NCI-H2196 treated with DMSO at 0.1 percent for 48 hours (cell line): ENCODE data around the gene DOCK1.

Experiments
- DNase-seq: peaks from one replicate; lab custom pipeline; 2025; ENCODE audit not compliant: unreplicated experiment; lab: John Stamatoyannopoulos, UW

Gene DOCK1

DNA sequence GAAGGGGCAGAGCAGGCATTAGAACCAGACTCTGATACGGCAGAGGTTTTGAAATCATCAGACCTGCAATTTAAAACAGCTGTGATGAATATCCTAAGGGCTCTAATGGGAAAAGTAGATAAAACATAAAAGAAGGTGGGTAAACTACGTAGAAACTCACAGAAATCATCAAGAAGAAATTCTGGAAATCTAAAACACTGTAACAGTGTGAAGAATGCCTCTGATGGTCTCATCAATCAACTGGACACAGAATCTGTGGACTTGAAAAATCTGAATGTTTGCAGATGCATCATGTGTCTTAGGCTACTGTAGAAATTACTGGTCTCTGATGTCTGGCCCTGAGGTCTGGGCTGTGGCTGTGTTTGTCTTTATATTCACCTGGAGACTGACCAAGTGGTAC lies 470.8 kb downstream of the DOCK1 start:
- no peak for DNase-seq

DNA sequence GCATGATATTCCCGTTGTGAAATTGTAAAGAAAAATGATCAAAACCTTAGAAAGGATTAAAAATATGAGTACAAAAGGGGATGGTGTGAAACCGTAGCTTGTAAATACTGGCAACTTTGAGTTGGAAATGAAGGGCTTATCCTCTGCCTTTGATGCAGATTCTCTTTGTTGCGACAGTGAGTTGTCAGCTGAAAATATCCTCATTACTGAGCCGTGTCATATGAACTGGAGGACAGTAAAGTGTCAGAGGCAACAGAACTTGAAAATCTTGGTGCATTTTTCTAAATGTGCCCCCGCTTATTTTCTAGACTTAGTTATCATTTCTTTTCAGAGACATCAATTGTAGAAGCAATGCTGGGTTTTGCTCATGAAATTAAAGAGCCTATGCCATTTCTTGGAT lies 473.4 kb downstream of the DOCK1 start:
- no peak for DNase-seq

DNA sequence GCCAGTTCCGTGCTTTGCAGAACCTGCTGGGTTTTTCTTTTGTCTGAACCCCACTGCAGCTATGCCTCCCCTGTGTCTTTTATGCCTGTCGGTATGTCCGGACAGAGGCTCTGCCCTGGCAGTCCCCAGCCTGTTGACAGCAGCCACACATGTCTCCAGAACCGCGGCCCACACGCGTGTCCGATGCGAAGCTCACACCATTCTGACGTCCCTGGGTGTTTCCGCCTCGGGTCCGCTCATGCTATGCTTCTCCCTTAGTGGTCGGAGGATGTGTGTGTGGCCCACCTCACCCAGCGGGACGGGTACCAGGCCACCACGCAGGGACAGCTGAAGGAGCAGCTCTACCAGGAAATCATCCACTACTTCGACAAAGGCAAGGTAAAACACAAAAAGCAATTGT lies 479.3 kb downstream of the DOCK1 start:
- no peak for DNase-seq

DNA sequence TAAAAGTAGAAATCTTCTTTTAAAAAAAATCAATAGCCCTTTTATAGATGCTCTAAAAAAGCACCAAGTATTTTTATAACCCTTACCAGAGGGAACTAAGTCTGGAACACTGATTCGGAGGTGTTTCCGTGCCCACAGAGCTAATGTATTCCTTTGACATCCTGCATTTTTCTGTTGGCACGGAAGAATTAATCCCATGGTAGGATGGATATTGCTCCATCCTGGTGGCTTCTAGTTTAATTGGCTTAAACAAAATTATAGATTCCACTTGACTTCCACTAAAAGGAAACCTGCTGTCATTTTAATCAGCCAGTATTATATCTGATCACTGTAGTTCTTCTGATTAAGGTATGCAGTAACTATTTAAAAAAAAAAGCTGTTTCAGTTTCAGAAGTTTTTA lies 479.8 kb downstream of the DOCK1 start:
- DNase-seq, result no peak

DNA sequence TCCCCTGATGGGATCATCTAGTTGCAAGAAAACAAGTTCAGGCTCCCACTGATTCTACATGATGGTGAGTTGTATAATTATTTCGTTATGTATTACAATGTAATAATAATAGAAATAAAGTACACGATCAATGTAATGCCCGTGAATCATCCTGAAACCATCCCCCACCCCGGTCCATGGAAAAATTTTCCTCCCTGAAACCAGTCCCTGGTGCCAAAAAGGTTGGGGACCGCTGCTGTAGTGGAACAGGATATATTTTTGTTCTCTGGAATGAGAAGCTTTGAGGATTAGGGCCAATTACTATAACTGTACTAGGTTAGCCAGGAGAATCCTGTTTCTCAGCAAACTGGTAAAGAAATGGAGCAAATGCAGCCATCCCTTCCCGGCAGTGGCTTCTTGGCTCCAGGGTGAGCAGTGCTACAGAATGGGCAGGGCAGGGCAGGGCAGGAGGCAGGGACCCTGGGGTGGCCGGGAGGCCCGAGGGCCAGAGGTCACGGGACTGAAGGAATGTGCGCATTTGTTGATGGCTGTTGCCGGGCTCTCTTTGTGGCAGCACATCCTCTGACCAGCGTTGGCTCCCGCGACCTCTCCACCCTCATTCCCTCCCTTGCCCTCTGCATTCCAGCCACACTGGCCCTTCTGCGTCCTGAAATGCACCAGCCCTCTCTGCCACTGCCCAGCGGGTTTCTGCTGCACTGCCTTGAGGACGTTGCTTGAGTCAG lies 481.5 kb downstream of the DOCK1 start:
- no peak for DNase-seq

DNA sequence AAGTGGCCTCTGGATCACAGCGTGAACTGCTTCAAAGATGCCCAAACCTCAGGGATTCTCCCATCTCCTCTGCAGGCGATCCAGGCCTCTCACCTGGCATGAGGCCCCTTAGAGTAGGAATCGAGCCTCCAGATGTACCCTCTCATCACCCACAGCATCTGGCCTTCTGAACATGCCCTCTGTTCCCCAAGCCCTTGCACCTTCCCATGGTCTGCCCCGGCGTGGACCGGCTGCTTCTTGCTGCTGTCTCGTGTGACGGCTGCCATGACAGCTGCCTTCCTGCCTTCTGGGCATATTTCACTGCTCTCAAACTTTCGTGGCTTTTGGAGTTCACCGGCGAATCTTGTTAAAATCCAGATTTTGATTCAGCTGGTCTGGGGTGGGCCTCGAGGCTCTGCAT lies 486.6 kb downstream of the DOCK1 start:
- no peak for DNase-seq

DNA sequence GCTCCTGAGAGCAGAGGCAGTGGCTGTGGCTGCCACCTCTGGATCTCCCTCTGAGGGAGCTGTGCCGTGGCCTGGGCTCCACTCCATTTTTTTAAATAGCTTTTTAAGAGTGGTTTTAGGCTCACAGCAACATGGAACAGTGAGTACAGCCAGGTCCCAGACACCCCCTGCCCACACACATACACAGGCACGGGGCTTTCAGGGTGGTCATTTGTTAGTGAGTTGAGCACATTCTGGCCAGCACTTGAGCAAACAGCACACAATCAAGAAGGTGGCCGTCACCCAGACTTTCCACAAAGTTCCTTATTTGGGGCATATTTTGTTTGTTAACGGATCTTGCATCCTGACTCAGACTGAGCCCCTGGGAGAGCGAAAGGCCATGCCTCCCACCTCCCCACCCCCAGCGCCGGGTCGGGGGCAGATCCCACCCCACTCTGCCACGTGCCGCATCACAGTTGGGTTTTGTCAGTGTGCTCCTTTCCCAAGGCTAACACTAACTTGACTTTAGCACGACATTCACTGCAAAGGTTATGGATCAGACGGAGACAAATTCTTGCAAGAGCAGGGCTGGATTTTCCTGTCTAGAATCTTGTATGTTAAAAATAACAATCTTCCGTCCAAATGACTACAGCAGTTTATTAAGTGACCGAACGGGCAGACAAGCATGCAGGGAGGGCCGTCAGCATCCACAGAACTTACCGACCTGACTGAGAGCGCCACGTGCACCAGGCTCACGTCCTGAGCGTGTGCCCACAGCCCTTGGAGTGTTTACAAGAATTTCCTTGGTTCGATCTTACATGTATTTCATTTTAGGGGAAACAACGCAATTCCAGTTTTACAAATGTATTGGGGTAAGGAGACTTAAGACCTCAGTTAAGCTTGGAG lies 487.4 kb downstream of the DOCK1 start:
- no peak for DNase-seq

DNA sequence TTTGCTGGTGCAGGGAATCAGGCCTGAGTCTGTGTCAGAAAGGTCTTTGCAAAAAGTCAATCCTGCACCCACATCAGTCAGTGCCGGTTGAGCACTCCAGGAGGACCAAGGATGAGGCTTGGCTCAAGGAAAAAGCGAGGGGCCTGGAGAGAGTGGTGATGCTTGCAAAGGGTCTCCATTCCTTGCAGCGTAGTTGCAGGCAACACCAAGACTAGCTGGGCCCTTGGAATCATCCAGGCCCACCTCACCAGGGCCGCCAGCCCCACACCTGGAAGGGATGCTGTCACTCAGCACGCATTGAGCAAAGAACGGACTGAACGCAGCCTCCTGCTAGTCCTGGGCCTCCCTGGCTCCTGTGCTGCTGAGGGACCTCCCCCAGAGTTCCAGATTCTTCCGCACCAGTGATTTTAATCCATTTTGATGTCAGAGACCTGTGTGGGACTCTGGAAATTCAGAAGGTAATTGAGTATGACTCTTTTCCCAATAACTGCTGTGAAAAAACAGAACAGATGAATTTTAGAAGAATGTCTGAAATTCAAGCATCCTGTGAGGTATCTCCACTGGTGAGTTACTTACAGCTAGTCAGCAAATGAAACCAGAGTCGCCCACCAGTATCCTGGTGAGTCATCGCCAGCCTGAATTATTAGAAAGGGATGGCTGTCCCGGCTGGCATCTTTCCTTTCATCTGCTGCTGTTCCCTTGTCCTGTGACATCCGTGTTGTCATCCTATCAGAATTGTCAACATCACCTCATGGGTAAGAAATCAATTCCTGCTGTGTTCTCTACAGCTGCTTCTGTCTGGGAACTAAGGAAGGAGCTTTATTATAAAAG lies 493.1 kb downstream of the DOCK1 start:
- DNase-seq, result no peak

DNA sequence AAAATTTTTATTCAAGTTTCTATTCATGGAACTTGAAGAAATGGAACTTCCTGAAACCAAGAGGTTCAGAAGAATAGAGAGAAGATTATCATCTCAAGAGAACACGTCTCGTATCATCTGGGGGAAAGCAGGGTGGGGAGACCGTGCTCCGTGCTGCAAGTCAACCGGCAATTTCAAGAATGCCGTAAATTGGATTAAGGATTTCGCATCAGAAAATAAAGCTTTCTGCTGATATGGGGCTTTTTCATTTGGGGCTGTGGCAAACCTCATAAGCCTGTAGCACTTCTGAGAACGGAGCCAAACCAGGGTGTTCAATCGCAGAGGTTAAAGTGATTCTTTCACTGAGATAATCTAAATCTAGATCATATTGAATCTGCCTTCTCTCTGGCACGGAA lies 493.7 kb downstream of the DOCK1 start:
- no peak for DNase-seq

DNA sequence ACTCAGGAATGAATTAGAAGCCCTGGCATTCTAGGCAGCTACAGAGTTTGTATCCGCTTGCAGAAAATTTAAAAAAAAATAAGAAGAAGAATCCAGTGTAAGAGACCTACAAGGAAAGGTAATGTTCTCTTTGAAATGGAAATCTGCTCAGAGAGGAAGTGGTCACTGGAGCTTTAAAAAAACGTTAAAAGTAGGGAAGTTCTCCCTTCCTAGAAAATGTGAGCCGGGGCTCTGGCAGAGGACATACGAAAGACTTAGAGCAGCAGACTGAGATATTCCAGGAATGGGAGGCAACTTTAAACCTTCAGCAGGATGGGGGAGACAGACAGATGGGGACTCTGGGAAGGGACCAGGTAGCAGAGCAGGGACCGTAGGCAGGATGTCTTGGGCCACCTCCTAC lies 494.4 kb downstream of the DOCK1 start:
- DNase-seq, result no peak

DNA sequence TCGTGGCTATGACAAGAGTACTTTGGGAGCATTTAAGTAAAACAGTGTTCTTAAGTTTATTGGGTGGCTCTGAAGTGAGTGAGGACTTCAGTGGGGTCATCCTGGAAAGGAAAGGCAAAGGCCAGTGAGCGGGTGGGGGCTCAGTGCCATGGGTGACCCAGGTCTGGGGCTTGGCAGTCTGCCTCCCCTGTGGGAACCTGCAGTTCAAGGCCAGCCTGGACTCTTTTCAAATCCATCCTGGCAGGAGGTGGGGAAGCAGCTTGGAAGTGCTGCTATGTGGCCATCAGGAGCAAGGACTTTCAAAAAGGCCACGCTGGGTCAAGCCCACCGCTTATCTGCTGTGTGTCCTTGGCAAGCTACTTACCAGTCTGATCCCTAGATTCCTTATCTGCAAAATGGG lies 495.0 kb downstream of the DOCK1 start:
- no peak for DNase-seq

DNA sequence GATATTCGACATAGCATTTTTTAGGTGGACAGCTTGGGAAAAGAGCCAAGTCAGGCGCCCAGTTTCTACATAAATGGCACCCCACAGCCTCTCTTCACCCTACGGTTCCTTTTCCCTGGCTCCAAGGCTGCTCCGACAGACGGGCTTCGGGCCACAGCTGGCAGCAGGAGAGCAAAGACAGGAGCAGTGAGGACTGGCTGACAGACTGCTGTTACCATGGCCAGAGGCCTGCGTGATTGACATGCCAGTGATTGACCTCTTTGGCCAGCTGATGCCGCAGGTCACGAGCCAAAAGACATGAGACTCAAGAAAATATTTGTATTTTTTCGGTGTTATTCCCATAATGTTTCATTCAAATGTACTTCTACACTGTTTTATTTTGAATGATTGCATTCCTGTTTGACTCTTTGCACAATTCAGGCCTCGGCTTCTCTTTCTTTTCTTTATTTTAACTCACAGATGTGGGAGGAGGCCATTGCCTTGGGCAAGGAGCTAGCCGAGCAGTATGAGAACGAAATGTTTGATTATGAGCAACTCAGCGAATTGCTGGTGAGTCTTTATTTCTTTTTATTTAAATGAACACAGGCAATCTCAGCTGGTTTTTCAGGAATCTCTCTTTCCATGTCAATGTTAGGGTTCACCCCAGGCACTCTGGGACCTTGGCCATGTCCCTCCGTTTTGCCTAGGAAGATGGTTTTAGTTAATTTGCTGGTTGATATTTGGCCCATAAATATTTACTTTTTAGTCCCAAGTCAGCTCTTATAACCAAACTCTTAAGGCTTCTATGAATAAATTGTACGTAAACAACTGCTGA lies 497.6 kb downstream of the DOCK1 start:
- no peak for DNase-seq

DNA sequence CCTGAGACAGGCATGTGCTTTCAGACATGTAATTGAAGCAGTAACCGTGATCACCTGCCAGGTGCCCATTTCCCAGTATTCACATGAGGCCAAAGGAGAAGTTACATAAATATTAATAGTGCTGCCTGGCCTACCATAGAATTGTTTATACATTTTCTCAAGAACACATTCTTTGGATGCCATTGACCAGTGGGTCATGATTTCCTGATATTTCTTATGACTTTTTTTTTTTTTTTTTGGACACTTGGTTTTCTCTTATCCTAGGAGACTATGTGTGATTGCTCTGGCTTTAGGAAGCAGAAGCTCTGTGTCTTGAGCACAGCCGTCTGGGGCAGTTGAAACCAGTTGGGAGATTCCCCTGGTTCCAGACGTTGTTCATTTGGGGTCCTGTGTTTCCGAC lies 500.0 kb downstream of the DOCK1 start:
- DNase-seq, result no peak

DNA sequence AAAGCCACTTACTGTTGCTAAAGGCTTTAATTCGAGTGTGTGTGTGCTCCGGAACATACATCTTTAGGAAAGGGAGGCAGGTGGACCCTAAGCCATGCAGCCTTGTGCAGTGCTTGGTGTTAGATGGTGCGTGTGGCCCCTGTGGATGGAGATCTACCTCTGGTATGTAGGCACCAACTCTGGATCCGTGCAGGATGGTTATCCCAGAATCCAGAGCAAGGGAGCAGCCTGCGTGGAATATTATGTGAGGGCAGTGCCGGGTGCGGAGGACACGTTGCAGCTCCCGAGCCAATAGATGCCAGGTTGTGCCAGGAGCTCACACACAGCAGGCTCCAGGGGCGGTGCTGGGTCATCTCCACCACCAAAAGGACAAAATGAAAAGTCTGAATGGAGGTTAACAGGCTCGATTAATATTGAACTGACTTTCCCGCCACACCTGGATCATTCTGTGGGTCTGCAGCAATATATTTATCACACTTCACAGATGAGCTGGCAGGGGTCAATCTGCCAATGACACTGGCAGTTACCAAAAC lies 500.9 kb downstream of the DOCK1 start:
- no peak for DNase-seq

DNA sequence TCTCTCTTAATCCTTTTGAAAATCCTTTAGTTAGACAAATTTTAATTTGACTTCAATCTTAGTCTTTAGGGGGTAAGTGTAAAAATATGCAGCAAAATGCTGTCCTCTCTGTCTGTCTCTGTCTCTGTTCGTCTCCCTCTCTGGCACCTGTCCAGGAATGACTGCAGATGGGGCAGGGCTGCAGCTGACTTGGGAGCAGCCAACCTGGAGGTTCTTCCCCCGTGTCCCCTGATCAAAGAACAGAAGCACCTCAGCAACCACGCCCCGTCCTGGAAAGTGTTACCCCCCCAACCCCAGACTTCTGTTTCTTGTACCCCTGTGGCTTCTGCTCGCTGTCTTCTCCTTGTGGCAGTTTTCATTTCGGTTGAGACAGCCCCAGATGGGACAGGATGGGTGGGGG lies 502.3 kb downstream of the DOCK1 start:
- no peak for DNase-seq

DNA sequence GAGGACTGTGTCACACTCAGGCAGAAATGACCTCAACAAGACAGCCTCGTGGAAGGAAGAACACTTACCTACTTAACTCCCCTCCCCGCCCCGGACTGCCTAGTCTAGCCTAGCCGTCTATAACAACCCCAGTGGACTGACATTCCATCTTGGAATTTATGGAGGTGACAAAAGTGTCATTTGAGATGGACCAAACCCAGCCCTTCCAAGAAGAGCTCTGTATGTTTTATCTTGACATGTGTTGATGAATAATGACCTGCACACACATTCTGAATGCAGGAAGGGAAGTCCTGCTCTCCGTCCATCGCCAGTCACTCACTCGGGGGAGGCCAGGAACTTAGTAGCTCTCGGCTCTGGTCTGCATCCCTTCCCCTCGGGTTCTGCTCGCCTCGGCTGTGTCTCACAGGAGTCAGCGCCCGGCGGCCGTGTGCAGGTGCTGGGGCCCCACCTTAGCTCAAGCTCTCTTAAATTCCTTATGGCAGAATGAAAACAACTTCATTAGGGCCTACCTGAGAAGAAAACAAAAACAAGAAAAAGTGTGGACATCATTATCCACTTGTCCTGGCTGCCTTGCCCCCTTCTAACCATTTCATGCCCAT lies 503.0 kb downstream of the DOCK1 start:
- DNase-seq, result no peak

DNA sequence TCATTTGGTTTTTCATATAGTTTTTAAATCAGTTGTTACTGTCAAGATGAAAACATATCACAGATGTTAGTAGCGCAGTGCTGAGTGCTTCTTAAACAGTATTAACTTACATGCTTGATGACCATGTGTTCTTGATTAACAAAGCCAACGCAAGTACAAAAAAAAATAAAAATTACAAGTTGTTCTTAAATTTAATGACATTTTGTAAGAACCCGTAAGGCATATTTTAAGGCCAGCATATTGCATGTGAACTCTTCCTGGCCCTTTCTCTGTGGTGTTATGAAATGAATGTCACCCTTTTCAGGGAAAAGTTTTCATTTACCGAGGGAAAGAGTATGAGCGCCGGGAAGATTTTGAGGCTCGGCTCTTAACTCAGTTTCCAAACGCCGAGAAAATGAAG lies 503.5 kb downstream of the DOCK1 start:
- DNase-seq, result no peak

DNA sequence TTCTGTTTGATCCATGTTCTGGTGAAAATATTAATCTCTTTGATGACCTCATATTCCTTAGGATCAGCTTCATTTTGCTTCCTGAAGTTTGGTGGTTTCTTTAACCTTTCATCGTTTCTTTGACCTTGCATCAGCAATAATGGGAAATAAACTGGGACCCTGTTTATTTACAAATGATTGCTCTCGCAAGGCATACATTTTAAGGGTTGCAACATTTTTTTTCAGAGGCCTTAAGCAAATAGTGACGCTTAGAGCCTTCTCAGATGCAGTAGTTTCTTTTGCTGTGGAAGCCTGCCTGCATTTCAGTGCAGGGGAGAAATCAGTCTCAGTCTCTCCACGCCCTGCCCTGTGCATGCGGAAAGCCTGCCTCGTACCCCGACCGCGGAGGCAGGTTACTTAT lies 504.8 kb downstream of the DOCK1 start:
- no peak for DNase-seq

DNA sequence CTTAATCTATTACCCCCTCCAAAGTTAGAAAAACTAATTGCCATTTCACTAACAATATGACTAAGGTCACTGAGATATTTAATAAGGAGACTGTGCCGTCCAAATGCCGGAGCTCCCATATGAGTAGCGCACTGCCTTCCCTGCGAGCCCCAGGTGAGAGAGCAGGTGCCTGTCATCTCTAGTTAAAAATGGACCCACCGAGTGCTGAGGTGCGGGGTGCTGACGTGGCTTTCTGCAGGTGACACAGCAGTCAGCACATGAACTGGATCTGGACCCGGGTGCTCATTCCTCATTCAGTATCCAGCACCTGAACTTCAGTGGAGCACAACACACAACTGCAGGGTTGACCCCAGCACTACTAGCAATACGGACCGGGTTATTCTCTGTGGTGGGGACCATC lies 505.8 kb downstream of the DOCK1 start:
- DNase-seq, result no peak

DNA sequence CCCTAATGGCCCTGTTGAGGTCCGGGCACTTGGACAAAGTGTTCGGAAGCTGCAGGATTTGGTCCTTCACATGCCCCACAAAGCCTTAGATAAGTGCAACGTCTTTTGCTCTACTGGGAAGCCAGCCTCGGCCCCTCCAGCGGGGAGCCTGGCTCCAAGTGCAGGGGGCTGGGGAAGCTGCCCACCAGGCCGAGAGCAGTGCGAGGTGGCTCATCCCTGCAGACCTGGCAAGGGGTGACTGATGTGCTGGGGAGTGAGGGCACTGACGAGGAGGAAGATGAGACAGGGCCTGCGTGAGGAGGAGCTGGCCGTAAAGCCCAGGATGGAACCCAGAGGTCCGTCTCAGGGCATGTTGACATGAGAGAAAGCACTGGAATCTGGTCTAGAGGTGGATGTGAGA lies 508.1 kb downstream of the DOCK1 start:
- DNase-seq, result no peak
